OCI-LY7 (cell line): Measurements from ENCODE around the gene ASB4.

ENCODE experiments used
- EZH2phosphoT487 ChIP-seq: fragments of 200-600 bp; sonication (generic); IDR thresholded peaks from 2 replicates; pipeline ENCODE4 v1.6.1; 2018; ENCODE audit warnings: low read depth, borderline replicate concordance, mild to moderate bottlenecking, mixed run types, antibody characterized with exemption, low read length, moderate library complexity, mixed read lengths
- TF ChIP-seq, protein P1 (sequence below): fragments of 200-600 bp; sonication (generic); conservative IDR thresholded peaks from 2 replicates; pipeline ENCODE4 v1.5.1; 2014; ENCODE audit warnings: mild to moderate bottlenecking, antibody characterized with exemption, low read length, moderate library complexity, mixed read lengths

- TF ChIP-seq, protein P1, sequence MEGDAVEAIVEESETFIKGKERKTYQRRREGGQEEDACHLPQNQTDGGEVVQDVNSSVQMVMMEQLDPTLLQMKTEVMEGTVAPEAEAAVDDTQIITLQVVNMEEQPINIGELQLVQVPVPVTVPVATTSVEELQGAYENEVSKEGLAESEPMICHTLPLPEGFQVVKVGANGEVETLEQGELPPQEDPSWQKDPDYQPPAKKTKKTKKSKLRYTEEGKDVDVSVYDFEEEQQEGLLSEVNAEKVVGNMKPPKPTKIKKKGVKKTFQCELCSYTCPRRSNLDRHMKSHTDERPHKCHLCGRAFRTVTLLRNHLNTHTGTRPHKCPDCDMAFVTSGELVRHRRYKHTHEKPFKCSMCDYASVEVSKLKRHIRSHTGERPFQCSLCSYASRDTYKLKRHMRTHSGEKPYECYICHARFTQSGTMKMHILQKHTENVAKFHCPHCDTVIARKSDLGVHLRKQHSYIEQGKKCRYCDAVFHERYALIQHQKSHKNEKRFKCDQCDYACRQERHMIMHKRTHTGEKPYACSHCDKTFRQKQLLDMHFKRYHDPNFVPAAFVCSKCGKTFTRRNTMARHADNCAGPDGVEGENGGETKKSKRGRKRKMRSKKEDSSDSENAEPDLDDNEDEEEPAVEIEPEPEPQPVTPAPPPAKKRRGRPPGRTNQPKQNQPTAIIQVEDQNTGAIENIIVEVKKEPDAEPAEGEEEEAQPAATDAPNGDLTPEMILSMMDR, result no peak
- TF ChIP-seq EZH2phosphoT487, result no peak
Observed at GRCh38 chr7:95470452-95470851, 15.3 kb upstream of the ASB4 start.
